ENCODE results near the gene ZFYVE26. TPM values are rescaled to one million over a fixed set of nuclear protein-coding genes. Genes with fewer than 3 reads are reported as not detected.

Gene ZFYVE26
- total RNA-seq, 1 experiment from 2014 or later = 19.9 TPM

- H3K79me2 ChIP-seq (ENCODE audit: insufficient read depth, low read length) = no peaks in the 10 kb centered on the region
- no peaks in the 10 kb centered on the region for H3K4me1 ChIP-seq (ENCODE audit: insufficient read depth, low read length)
- no peak overlapping the region for H2AFZ ChIP-seq (ENCODE audit: low read length)
- no peak overlapping the region for H2BK15ac ChIP-seq (ENCODE audit: low read depth, low read length)
- Mint-ChIP-seq H3K36me3 (ENCODE audit: insufficient read depth in 1 of 3, low read depth in 3 of 3) (peaks cover 9 to 67% (median 58%) of the 10 kb centered on the region in 3 experiments; a peak in 6 of 7 replicates), H3K27ac (no peak overlapping the region; a peak in 1 of 7 replicates), H3K27me3 (ENCODE audit: low read depth) (no peaks in the 10 kb centered on the region), H3K4me1 (no peaks in the 10 kb centered on the region), H3K4me3 (no peak overlapping the region), H3K9me3 (no peaks in the 10 kb centered on the region)
- no CpG with 5 or more reads among the region's 20 CpGs for WGBS (ENCODE audit: extremely low coverage, insufficient read length, low lambda C conversion rate)
- no peak overlapping the region for H2BK5ac ChIP-seq (ENCODE audit: insufficient read length, low read length)
- H3K79me1 ChIP-seq (ENCODE audit: insufficient read depth, low read depth, low read length, poor library complexity, severe bottlenecking) = no peaks in the 10 kb centered on the region
- no peak overlapping the region for H3K4ac ChIP-seq (ENCODE audit: low read depth, low read length)
- H3T11ph ChIP-seq (ENCODE audit: low read length) = no peak overlapping the region
- H3K27ac ChIP-seq (ENCODE audit: insufficient read length, low read depth, low read length) = no peak overlapping the region
- no peak overlapping the region for H2BK120ac ChIP-seq (ENCODE audit: low read depth, low read length, poor library complexity, severe bottlenecking)
- DNase-seq = no peak
- H3K18ac ChIP-seq (ENCODE audit: insufficient read length, low read depth, low read length) = no peak overlapping the region
- H3K9me3 ChIP-seq (ENCODE audit: control insufficient read depth, low read depth, low read length) = no peaks in the 10 kb centered on the region
- no peak overlapping the region for H3K23ac ChIP-seq (ENCODE audit: insufficient read length, low read depth, low read length)
- no peak for TF ChIP-seq CTCF (conservative IDR thresholded peaks at IDR 0.05)
- no peak overlapping the region for H3K14ac ChIP-seq (ENCODE audit: insufficient read depth, low read length)
- H4K8ac ChIP-seq (replicated peaks; ENCODE audit: insufficient read length, low read depth, low read length) = no peak overlapping the region
- H3K9ac ChIP-seq (ENCODE audit: extremely low read depth, insufficient read length, low read length) = no peak overlapping the region
- no peak overlapping the region for H2BK12ac ChIP-seq (ENCODE audit: insufficient read length, low read depth, low read length)
- no peaks in the 10 kb centered on the region for H4K20me1 ChIP-seq (ENCODE audit: control insufficient read depth, insufficient read depth, insufficient read length)
- H3K4me2 ChIP-seq (ENCODE audit: insufficient read depth, insufficient read length, low read length) = no peak overlapping the region
- no peak overlapping the region for H3K56ac ChIP-seq (ENCODE audit: insufficient read length, low read depth, low read length)
- no peak overlapping the region for H2AK5ac ChIP-seq (ENCODE audit: insufficient read length, low read length)
- H2BK20ac ChIP-seq (ENCODE audit: low read depth, low read length, poor library complexity, severe bottlenecking) = no peak overlapping the region
- H3K27me3 ChIP-seq (ENCODE audit: insufficient read depth, low read length) = no peaks in the 10 kb centered on the region
- H3K23me2 ChIP-seq (ENCODE audit: insufficient read length, low read depth, low read length, poor library complexity, severe bottlenecking) = no peaks in the 10 kb centered on the region
- H4K5ac ChIP-seq (ENCODE audit: insufficient read length, low read depth, low read length) = no peak overlapping the region
- H4K91ac ChIP-seq (ENCODE audit: insufficient read length, low read depth, low read length) = no peak overlapping the region
Measured at GRCh38 chr14:67798731-67799130, 17.7 kb downstream of the ZFYVE26 start.

All from H9 (cell line).